HepG2 (cell line): ENCODE data around the gene SP5. TPM values are rescaled to one million over a fixed set of nuclear protein-coding genes. Genes with fewer than 3 reads are reported as not detected.

ENCODE experiments used
- ARNT2 ChIP-seq: sonication (generic); formaldehyde crosslinking; IDR thresholded peaks from 2 replicates; pipeline ENCODE4 v1.8.0; 2022; ENCODE audit warnings: mild to moderate bottlenecking, low read depth, missing genetic modification reagents, moderate library complexity
- DZIP1 ChIP-seq: sonication (generic); formaldehyde crosslinking; IDR thresholded peaks from 2 replicates; pipeline ENCODE4 v1.5.0; 2020; ENCODE audit warnings: mild to moderate bottlenecking, missing genetic modification reagents
- NFRKB ChIP-seq: fragments of 450-650 bp; IDR thresholded peaks from 2 replicates; pipeline ENCODE4 v1.6.1; 2017
- SKIL ChIP-seq: sonication (generic); formaldehyde crosslinking; IDR thresholded peaks from 2 replicates; pipeline ENCODE4 v1.8.0; 2022; ENCODE audit warnings: missing genetic modification reagents, mild to moderate bottlenecking, moderate library complexity, borderline replicate concordance
- TARDBP ChIP-seq: sonication (generic); formaldehyde crosslinking; IDR thresholded peaks from 2 replicates; pipeline ENCODE4 v1.8.0; 2022; ENCODE audit warnings: mild to moderate bottlenecking, missing genetic modification reagents
- ZC3H13 ChIP-seq: sonication (generic); formaldehyde crosslinking; IDR thresholded peaks from 2 replicates; pipeline ENCODE4 v1.8.1; 2023; ENCODE audit warnings: mild to moderate bottlenecking, missing genetic modification reagents, moderate library complexity
- ZGPAT ChIP-seq: IDR thresholded peaks from 2 replicates; pipeline ENCODE4 v1.6.1; 2016; ENCODE audit warnings: mild to moderate bottlenecking
- ZNF318 ChIP-seq: sonication (generic); formaldehyde crosslinking; IDR thresholded peaks from 2 replicates; pipeline ENCODE4 v1.4.0; 2020; ENCODE audit warnings: mild to moderate bottlenecking, missing genetic modification reagents
- ZNF710 ChIP-seq: sonication (generic); formaldehyde crosslinking; IDR thresholded peaks from 2 replicates; pipeline ENCODE4 v1.5.0; 2020; ENCODE audit warnings: mild to moderate bottlenecking, missing genetic modification reagents, borderline replicate concordance
- polyA plus RNA-seq, 8 experiments: library from polyadenylated mRNA; depleted of rRNA in 3 of 8; stranded (reverse) in 7 of 8; unstranded in 1 of 8; fragments of >200 nt; fragmentation: Illumina TruSeq in 4 of 8; extraction: Trizol in 4 of 8; gene quantifications; 2 replicates each; pipeline versions ENCODE4 v1.2.1 to v1.2.3, GENCODE V29; 2011 to 2016; ENCODE audit warnings: low read depth in 4 of 8, missing spikeins in 1 of 8, mixed read lengths in 1 of 8; ENCODE audit not compliant: insufficient read depth in 1 of 8
- total RNA-seq, 5 experiments: library from RNA; depleted of rRNA; stranded (reverse); fragments of >200 nt; fragmentation: Illumina TruSeq; extraction: Trizol; gene quantifications; 2 replicates each; pipeline ENCODE4 v1.2.3, GENCODE V29; 2016; ENCODE audit warnings: low read depth in 1 of 5

The SP5 gene
- total and polyA plus RNA-seq, 2 of the 13 experiments (the other 11 are each of a cell fraction or from before 2014, with no cell fraction given): 50.8 to 119 TPM

- no peak for TF ChIP-seq ZNF318
- no peak for TF ChIP-seq ZGPAT (CRISPR knock-in tag)
- TF ChIP-seq TARDBP: peak; percentile 71; the same call in 1 of the 2 replicates
- TF ChIP-seq ZNF710: no peak
- no peak for TF ChIP-seq SKIL (CRISPR knock-in tag)
- peak; percentile 49 for TF ChIP-seq ZC3H13 (CRISPR knock-in tag)
- TF ChIP-seq NFRKB: no peak
- peak; percentile 17; the same call in 1 of the 2 replicates for TF ChIP-seq ARNT2 (CRISPR knock-in tag)
- no peak for TF ChIP-seq DZIP1 (CRISPR knock-in tag)
Measured at GRCh38 chr2:170712653-170713542, 2.2 kb upstream of the SP5 start (continued).
